Sigmoid colon (tissue), 7 donors: ENCODE data around the gene CBFA2T3. TPM values are rescaled to one million over a fixed set of nuclear protein-coding genes. Genes with fewer than 3 reads are reported as not detected.

Experiments used
- DNase-seq: peaks from one replicate; pipeline ENCODE4 v3.0.0-alpha.2; 2019
- H3K27ac ChIP-seq, 4 donors: fragments of 200-600 bp; sonication (generic); one replicate each; pipeline ENCODE4 v1.5.1; 2016 to 2019; ENCODE audit warnings: mild to moderate bottlenecking in 1 of 4
- H3K27me3 ChIP-seq, 3 donors: fragments of 200-600 bp; sonication (generic); one replicate each; pipeline ENCODE4 v1.5.1; 2019; ENCODE audit warnings: mild to moderate bottlenecking in 1 of 3
- H3K36me3 ChIP-seq, 4 donors: fragments of 200-600 bp; sonication (generic); one replicate each; pipeline ENCODE4 v1.5.1; 2016 to 2019
- H3K4me1 ChIP-seq, 4 donors: fragments of 200-600 bp; sonication (generic); one replicate each; pipeline ENCODE4 v1.5.1; 2017 to 2019
- H3K4me3 ChIP-seq, 4 donors: fragments of 200-600 bp; sonication (generic); one replicate each; pipeline ENCODE4 v1.5.1; 2017 to 2019; ENCODE audit warnings: mild to moderate bottlenecking in 2 of 4, moderate library complexity in 1 of 4
- H3K9me3 ChIP-seq, 4 donors: fragments of 200-600 bp in 3 of 4; sonication (generic) in 3 of 4; one replicate each; pipeline versions ENCODE4 v1.5.1 to v1.6.1; 2013 to 2019
- EP300 ChIP-seq, 4 donors: sonication (generic); formaldehyde crosslinking; IDR thresholded peaks; one replicate each; pipeline ENCODE4 v1.6.1; 2017; ENCODE audit warnings: antibody characterized with exemption in 4 of 4
- POLR2A ChIP-seq, 2 donors: fragments of 450-650 bp; IDR thresholded peaks; one replicate each; pipeline ENCODE4 v1.6.1; 2016; ENCODE audit warnings: antibody characterized with exemption in 2 of 2, mild to moderate bottlenecking in 2 of 2, moderate library complexity in 2 of 2
- POLR2AphosphoS5 ChIP-seq, 4 donors: sonication (generic); formaldehyde crosslinking; IDR thresholded peaks; one replicate each; pipeline ENCODE4 v1.6.1; 2017; ENCODE audit warnings: antibody characterized with exemption in 4 of 4
- WGBS, 2 donors: extraction: QIAGEN DNeasy Blood & Tissue Kit; methylation state at CpG; one replicate each; pipeline ENCODE4 v1.1.7; 2013; 5-methylcytosine and 5-hydroxymethylcytosine counted together
- intact Hi-C: fragments of 100-400 bp; cut with DNase I; formaldehyde crosslinking; loops from one replicate; pipeline ENCODE4 v1.15.1; 2023
- polyA plus RNA-seq, 3 donors: library from polyadenylated mRNA; stranded (reverse); fragments of 200-250 nt; gene quantifications; one replicate each; pipeline ENCODE4 v1.2.3, GENCODE V29; 2013
- total RNA-seq, 4 donors: library from RNA; depleted of rRNA; stranded (reverse); fragments of >200 nt; gene quantifications; one replicate each; pipeline ENCODE4 v1.1.0, GENCODE V29; 2016
- TF ChIP-seq, protein P1 (sequence below), 4 experiments: fragments of 450-650 bp in 3 of 4; fragments of 200-600 bp in 1 of 4; IDR thresholded peaks; one replicate each; pipeline ENCODE4 v1.5.1; 2016 to 2019; ENCODE audit warnings: antibody characterized with exemption in 4 of 4, mild to moderate bottlenecking in 3 of 4, moderate library complexity in 2 of 4
- donor health status: healthy with polysubstance abuse.
- donor health status: Bipolar disorder and iron deficiency.
- donor health status: healthy.

Gene CBFA2T3
- total and polyA plus RNA-seq, 7 donors = 0.95 to 26.8 (median 4.3) TPM

DNA sequence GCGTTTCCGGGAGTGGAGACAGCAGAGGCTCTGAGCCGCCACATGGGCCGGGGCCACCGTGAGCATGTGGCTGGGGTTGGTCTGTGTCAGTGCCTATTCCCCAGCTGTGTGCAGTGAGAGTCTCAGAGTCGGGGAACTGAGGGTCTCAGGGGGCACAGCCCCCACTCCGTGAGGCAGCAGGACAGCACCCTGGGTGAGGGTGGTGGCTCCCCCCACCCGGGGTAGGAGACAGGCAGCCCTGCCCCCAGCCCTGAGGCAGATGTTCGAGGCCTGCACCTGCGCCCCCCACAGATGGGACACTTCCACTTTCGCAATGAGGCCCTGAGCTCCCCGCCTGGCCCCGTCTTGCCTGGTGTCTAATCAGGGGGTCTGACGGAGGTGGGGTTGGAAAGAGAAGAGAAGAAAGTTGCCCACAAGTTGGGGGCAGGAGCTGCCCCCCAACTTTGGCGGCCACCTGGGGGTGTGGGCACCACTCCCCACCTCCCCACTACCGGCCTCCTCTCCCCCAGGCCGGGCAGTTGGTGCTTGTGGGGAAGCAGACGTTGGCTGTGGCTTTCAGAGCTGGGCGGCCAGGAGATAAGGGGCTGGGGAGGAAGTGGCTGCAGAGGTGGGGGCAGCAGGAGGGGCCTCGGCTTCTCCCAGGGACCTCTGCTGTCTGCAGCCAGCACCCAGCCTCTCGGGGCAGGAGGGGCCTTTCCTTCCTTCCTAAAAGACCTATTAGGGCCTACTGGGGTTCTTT lies 1.8 kb upstream of the CBFA2T3 start:
- H3K27me3 ChIP-seq = peaks cover 3 to 67% (median 36%) of the 10 kb centered on the region in 3 donors
- TF ChIP-seq EP300 (IDR thresholded peaks at IDR 0.05) (no peak), POLR2A (IDR thresholded peaks at IDR 0.05) (no peak), POLR2AphosphoS5 (IDR thresholded peaks at IDR 0.05) (no peak)
- TF ChIP-seq, protein P1, sequence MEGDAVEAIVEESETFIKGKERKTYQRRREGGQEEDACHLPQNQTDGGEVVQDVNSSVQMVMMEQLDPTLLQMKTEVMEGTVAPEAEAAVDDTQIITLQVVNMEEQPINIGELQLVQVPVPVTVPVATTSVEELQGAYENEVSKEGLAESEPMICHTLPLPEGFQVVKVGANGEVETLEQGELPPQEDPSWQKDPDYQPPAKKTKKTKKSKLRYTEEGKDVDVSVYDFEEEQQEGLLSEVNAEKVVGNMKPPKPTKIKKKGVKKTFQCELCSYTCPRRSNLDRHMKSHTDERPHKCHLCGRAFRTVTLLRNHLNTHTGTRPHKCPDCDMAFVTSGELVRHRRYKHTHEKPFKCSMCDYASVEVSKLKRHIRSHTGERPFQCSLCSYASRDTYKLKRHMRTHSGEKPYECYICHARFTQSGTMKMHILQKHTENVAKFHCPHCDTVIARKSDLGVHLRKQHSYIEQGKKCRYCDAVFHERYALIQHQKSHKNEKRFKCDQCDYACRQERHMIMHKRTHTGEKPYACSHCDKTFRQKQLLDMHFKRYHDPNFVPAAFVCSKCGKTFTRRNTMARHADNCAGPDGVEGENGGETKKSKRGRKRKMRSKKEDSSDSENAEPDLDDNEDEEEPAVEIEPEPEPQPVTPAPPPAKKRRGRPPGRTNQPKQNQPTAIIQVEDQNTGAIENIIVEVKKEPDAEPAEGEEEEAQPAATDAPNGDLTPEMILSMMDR (IDR thresholded peaks at IDR 0.05) = no peak
- intact Hi-C loops = no loop called here
- H3K4me3 ChIP-seq = no peak overlapping the region
- no peaks in the 10 kb centered on the region for H3K9me3 ChIP-seq
- DNase-seq = no peak
- no peak overlapping the region for H3K27ac ChIP-seq
- WGBS, 2 donors = 45 to 72% methylated on average over 21 of the region's 21 CpGs
- no peaks in the 10 kb centered on the region for H3K36me3 ChIP-seq
- H3K4me1 ChIP-seq = no peaks in the 10 kb centered on the region

DNA sequence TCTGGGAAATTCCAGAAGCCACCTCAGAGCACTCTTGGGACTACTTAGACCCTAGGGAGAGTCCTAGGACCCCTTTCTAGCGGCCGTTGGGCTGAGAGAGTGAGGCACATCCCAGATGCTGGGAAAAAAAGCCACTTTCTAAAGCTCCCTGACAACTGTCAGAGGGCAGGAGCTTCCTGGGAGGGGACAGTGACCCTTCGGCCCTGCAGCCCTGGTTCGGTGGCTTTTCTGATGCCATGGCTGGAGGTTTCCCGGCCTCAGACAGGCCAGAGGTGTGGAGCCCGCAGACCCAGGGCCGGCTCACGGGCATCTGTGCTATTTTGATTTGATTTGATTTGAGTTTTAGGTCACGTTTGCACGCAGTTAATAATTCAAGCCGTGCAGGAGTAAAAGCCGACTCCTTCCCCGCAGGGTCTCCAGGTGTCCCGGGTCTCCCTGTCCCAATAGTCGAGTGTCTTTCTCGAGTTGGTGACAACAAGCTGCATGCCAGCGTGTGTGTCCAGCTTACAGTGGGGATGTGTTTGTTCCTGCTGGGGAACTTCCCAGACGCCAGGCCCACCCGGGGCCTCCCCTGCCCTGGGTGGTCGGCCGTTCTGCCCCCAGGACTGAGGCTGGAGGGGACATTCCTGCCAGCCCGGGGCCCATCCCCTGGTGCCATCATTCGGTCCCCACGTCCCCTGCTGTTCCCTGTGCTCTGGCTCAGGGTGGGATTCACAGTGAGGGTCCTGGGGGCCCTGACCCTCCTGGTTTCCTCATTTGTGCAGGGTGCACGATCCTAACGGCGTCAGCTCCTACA lies 1.0 kb upstream of the CBFA2T3 start:
- Histone ChIP-seq H3K4me1 (no peaks in the 10 kb centered on the region), H3K4me3 (no peak overlapping the region), H3K27ac (no peak overlapping the region), H3K27me3 (peaks cover 3 to 71% (median 36%) of the 10 kb centered on the region in 3 donors), H3K36me3 (no peaks in the 10 kb centered on the region), H3K9me3 (no peaks in the 10 kb centered on the region)
- 60 to 79% methylated on average over 27 of the region's 27 CpGs for whole genome bisulfite sequencing, 2 donors
- DNase-seq = no peak
- TF ChIP-seq POLR2A (IDR thresholded peaks at IDR 0.05) (no peak), POLR2AphosphoS5 (IDR thresholded peaks at IDR 0.05) (no peak), EP300 (IDR thresholded peaks at IDR 0.05) (no peak)
- TF ChIP-seq, protein P1 (IDR thresholded peaks at IDR 0.05) = no peak
- intact Hi-C loops = no loop called here

DNA sequence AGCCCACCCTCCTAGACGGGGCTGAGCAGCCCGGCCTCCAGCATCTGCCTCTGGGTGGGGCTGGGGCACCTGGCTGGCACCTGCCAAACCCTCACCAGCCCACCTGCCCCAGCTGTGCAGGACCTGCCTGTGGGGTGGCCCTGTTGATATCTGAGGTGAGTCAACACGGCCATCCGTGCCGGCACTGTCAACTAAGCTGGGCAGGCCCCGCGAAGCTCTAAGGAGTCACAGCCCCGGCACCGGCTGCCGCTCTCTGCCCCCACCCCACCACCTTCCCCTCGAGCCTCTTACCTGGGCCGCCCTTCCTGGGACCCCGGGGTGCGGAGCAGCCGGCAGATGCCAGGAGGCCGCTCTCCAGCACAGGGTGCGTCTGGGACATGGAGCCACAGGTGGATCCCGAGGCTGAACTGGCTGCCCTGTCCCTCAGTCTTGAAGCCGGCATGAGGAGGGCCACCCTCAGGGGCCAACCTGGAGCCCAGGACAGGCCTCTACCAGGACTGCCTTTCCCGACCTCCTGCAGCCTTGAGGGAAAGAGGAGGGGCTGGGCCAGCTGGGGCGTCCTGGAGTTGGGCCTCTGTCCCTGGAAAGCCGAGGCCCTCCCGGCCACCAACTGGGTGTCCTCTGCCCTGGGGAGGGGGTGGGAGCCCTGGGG lies 515 bp downstream of the CBFA2T3 start:
- Histone ChIP-seq H3K27me3 (peaks cover 3 to 76% (median 36%) of the 10 kb centered on the region in 3 donors), H3K36me3 (no peaks in the 10 kb centered on the region), H3K27ac (no peak overlapping the region), H3K4me1 (no peaks in the 10 kb centered on the region), H3K4me3 (peak overlapping the region in 2 of 4 donors; percentile 19 to 29), H3K9me3 (no peaks in the 10 kb centered on the region)
- no peak for DNase-seq
- WGBS, 2 donors = 34 to 58% methylated on average over 23 of the region's 23 CpGs
- no peak for TF ChIP-seq POLR2A (IDR thresholded peaks at IDR 0.05)
- TF ChIP-seq, protein P1 (IDR thresholded peaks at IDR 0.05) = no peak
- no peak for TF ChIP-seq EP300 (IDR thresholded peaks at IDR 0.05)
- no peak for TF ChIP-seq POLR2AphosphoS5 (IDR thresholded peaks at IDR 0.05)
- intact Hi-C loops = no loop called here

DNA sequence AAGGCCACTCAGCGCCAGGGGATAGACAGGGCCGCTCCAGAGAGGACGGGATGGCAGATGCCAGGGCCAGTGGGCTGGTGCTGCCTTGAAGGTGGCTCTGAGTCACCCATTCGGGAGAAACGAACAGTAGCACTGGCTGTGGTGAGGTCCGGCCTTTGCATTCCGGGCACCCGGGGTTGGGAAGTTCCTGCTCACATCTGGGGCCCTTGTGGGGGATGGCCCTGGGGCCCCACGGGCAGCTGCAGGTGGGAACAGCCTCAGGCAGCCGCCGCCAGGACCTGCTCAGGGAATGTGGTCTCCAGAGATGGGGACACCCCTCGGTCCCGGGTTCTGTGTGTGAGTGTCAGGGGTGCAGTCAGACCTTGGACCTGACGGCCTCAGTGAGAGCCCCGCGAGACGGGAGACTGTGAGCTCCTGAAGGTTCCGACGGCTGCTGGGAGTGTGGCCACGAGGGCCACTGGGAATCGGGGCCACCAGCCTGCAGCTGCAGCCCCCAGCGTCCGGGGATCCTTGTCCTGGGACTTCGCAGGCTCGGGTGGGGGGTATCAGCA lies 1.4 kb downstream of the CBFA2T3 start:
- H3K4me1 ChIP-seq = no peaks in the 10 kb centered on the region
- no peaks in the 10 kb centered on the region for H3K9me3 ChIP-seq
- WGBS, 2 donors = 51 to 66% methylated on average over 25 of the region's 25 CpGs
- H3K27ac ChIP-seq = no peak overlapping the region
- intact Hi-C loops = no loop called here
- peak overlapping the region in 2 of 4 donors; percentile 19 to 29 for H3K4me3 ChIP-seq
- H3K36me3 ChIP-seq = no peaks in the 10 kb centered on the region
- peaks cover 3 to 81% (median 36%) of the 10 kb centered on the region in 3 donors for H3K27me3 ChIP-seq
- DNase-seq = no peak
- TF ChIP-seq, protein P1 (IDR thresholded peaks at IDR 0.05) = no peak
- TF ChIP-seq POLR2AphosphoS5 (IDR thresholded peaks at IDR 0.05) (no peak), EP300 (IDR thresholded peaks at IDR 0.05) (no peak), POLR2A (IDR thresholded peaks at IDR 0.05) (no peak)
